H1 (cell line): ENCODE data around the gene ZNF134.

Source experiments
- CREB1 ChIP-seq: IDR thresholded peaks from 2 replicates; pipeline ENCODE4 v1.6.1; 2012; ENCODE audit warnings: inconsistent platforms
- CTCF ChIP-seq, 3 experiments: IDR thresholded peaks; 1 replicate in 2 of 3; 2 replicates in 1 of 3; pipeline versions ENCODE4 v1.5.1 to v1.6.1; 2011; ENCODE audit warnings: low read length in 3 of 3, mild to moderate bottlenecking in 3 of 3, inconsistent platforms in 2 of 3, low read depth in 1 of 3, moderate library complexity in 1 of 3; ENCODE audit not compliant: insufficient read depth in 1 of 3; ENCODE audit errors: control extremely low read depth in 1 of 3
- RAD21 ChIP-seq, 2 experiments: IDR thresholded peaks in 1 of 2; conservative IDR thresholded peaks in 1 of 2; 2 replicates each; pipeline ENCODE4 v1.6.1; 2011; ENCODE audit warnings: low read depth in 2 of 2, low read length in 2 of 2, improper control_type of control experiment in 1 of 2, inconsistent platforms in 1 of 2, mild to moderate bottlenecking in 1 of 2, moderate library complexity in 1 of 2
- TBP ChIP-seq: IDR thresholded peaks from 2 replicates; pipeline ENCODE4 v1.6.1; 2011; ENCODE audit warnings: low read depth, low read length, improper control_type of control experiment
- USF2 ChIP-seq: IDR thresholded peaks from 2 replicates; pipeline ENCODE4 v1.6.1; 2011; ENCODE audit warnings: low read length, improper control_type of control experiment

- no peak for TF ChIP-seq CTCF (IDR thresholded peaks at IDR 0.05; ENCODE audit: control extremely low read depth in 1 of 3, insufficient read depth in 1 of 3, low read depth in 1 of 3, low read length in 3 of 3)
- TF ChIP-seq USF2 = no peak
- TF ChIP-seq TBP = no peak
- TF ChIP-seq CREB1 = no peak
- no peak for TF ChIP-seq RAD21 (IDR thresholded peaks at IDR 0.05 in 1 of 2, conservative IDR thresholded peaks at IDR 0.05 in 1 of 2; ENCODE audit: low read depth in 2 of 2, low read length in 2 of 2)
Observed at GRCh38 chr19:57665261-57665806, 51.3 kb downstream of the ZNF134 start.
